IMR-90 (cell line): ENCODE measurements around the gene HPS4. TPM values are rescaled to one million over a fixed set of nuclear protein-coding genes. Genes with fewer than 3 reads are reported as not detected.

Experiments
- ATAC-seq: fragments of 200-7000 bp; cut with Tn5 transposase; 2 replicates; pipeline ENCODE4 v1.9.1; 2020; ENCODE audit warnings: low read depth, mild to moderate bottlenecking, moderate library complexity
- BruUV-seq: library from RNA; stranded (reverse); fragments of 400-500 nt; replicated peaks from 2 replicates; lab custom pipeline; 2021; lab: Mats Ljungman, UMichigan
- CTCF ChIA-PET: fragments of 300-600 bp; formaldehyde crosslinking; extraction: SDS; loops from one replicate; lab custom pipeline; 2021; ENCODE audit warnings: antibody characterized with exemption; lab: Yijun Ruan, JAX
- POLR2A ChIA-PET: fragments of 300-600 bp; sonication (Branson Sonifier 250); formaldehyde crosslinking; loops from one replicate; lab custom pipeline; 2022; ENCODE audit warnings: antibody characterized with exemption; ENCODE audit not compliant: unreplicated experiment; lab: Charles Lee
- DNase-seq: peaks from one replicate; pipeline ENCODE4 v3.0.0; 2013
- H2AFZ ChIP-seq: replicated peaks from 2 replicates; pipeline ENCODE3; 2013; ENCODE audit warnings: low read length, mild to moderate bottlenecking; ENCODE audit not compliant: poor library complexity
- H2AK5ac ChIP-seq: 2 replicates; pipeline ENCODE4 v1.6.1; 2013; ENCODE audit warnings: low read depth, low read length, inconsistent platforms
- H2AK9ac ChIP-seq: replicated peaks from 2 replicates; pipeline ENCODE3; 2013; ENCODE audit warnings: mild to moderate bottlenecking, low read depth, low read length, moderate library complexity; ENCODE audit not compliant: poor library complexity
- H2BK120ac ChIP-seq: 2 replicates; pipeline ENCODE4 v1.6.1; 2013; ENCODE audit warnings: low read depth, low read length, inconsistent platforms
- H2BK15ac ChIP-seq: 3 replicates; pipeline ENCODE4 v1.6.1; 2013; ENCODE audit warnings: low read depth, low read length, inconsistent platforms
- H2BK20ac ChIP-seq: 2 replicates; pipeline ENCODE4 v1.6.1; 2013; ENCODE audit warnings: low read depth, mild to moderate bottlenecking, inconsistent platforms, low read length, moderate library complexity
- H2BK5ac ChIP-seq: 2 replicates; pipeline ENCODE4 v1.6.1; 2013; ENCODE audit warnings: mild to moderate bottlenecking, low read depth, low read length, inconsistent platforms; ENCODE audit not compliant: poor library complexity, severe bottlenecking
- H3K14ac ChIP-seq: replicated peaks from 2 replicates; pipeline ENCODE4 v1.6.1; 2013; ENCODE audit warnings: low read depth, low read length, inconsistent platforms
- H3K18ac ChIP-seq: 2 replicates; pipeline ENCODE4 v1.6.1; 2013; ENCODE audit warnings: low read depth, low read length, control low read depth
- H3K23ac ChIP-seq: 2 replicates; pipeline ENCODE4 v1.6.1; 2013; ENCODE audit warnings: low read depth, low read length, inconsistent platforms
- H3K27ac ChIP-seq: 2 replicates; pipeline ENCODE4 v1.5.1; 2013; ENCODE audit warnings: mild to moderate bottlenecking, control low read depth, low read length; ENCODE audit not compliant: insufficient read depth
- H3K27me3 ChIP-seq: 2 replicates; pipeline ENCODE4 v1.6.1; 2013; ENCODE audit warnings: low read length; ENCODE audit not compliant: control insufficient read depth, insufficient read depth
- H3K36me3 ChIP-seq: 2 replicates; pipeline ENCODE4 v1.6.1; 2013; ENCODE audit warnings: low read length, mixed read lengths; ENCODE audit not compliant: control insufficient read depth, insufficient read depth
- H3K4ac ChIP-seq: 2 replicates; pipeline ENCODE4 v1.6.1; 2013; ENCODE audit warnings: low read depth, low read length, inconsistent platforms
- H3K4me1 ChIP-seq: 2 replicates; pipeline ENCODE4 v1.6.1; 2013; ENCODE audit warnings: low read length, mixed read lengths; ENCODE audit not compliant: control insufficient read depth, insufficient read depth
- H3K4me2 ChIP-seq: 2 replicates; pipeline ENCODE4 v1.6.1; 2013; ENCODE audit warnings: low read depth, mild to moderate bottlenecking, control low read depth, low read length, moderate library complexity
- H3K4me3 ChIP-seq: 2 replicates; pipeline ENCODE4 v1.5.1; 2013; ENCODE audit warnings: low read depth, mild to moderate bottlenecking, control low read depth, low read length, moderate library complexity; ENCODE audit not compliant: insufficient read depth
- H3K56ac ChIP-seq: 2 replicates; pipeline ENCODE4 v1.6.1; 2013; ENCODE audit warnings: low read length, inconsistent platforms; ENCODE audit not compliant: insufficient read depth; ENCODE audit errors: extremely low read depth
- H3K79me1 ChIP-seq, 2 experiments: 2 replicates each; pipeline ENCODE4 v1.6.1; 2013; ENCODE audit warnings: low read length in 2 of 2, inconsistent platforms in 1 of 2, low read depth in 1 of 2
- H3K9ac ChIP-seq: 2 replicates; pipeline ENCODE4 v1.6.1; 2013; ENCODE audit warnings: low read depth, low read length, control low read depth
- H3K9me1 ChIP-seq: 2 replicates; pipeline ENCODE4 v1.6.1; 2013; ENCODE audit warnings: low read length, inconsistent platforms; ENCODE audit not compliant: insufficient read depth
- H3K9me3 ChIP-seq: 2 replicates; pipeline ENCODE4 v1.6.1; 2013; ENCODE audit warnings: low read length; ENCODE audit not compliant: control insufficient read depth, insufficient read depth
- H4K20me1 ChIP-seq: 2 replicates; pipeline ENCODE4 v1.6.1; 2013; ENCODE audit warnings: low read length, inconsistent platforms; ENCODE audit not compliant: insufficient read depth
- H4K5ac ChIP-seq: 2 replicates; pipeline ENCODE4 v1.6.1; 2013; ENCODE audit warnings: mild to moderate bottlenecking, low read depth, low read length, control low read depth
- H4K8ac ChIP-seq, 2 experiments: 2 replicates each; pipeline ENCODE4 v1.6.1; 2013; ENCODE audit warnings: low read depth in 2 of 2, low read length in 2 of 2, control low read depth in 1 of 2, inconsistent platforms in 1 of 2
- H4K91ac ChIP-seq: 2 replicates; pipeline ENCODE4 v1.6.1; 2013; ENCODE audit warnings: low read depth, low read length, inconsistent platforms; ENCODE audit not compliant: insufficient read depth
- BHLHE40 ChIP-seq: fragments of 150-350 bp; IDR thresholded peaks from 2 replicates; pipeline ENCODE4 v1.6.1; 2016; ENCODE audit warnings: mild to moderate bottlenecking, low read depth, low read length
- MAFK ChIP-seq: IDR thresholded peaks from 2 replicates; pipeline ENCODE4 v1.6.1; 2012; ENCODE audit warnings: low read depth, low read length, improper control_type of control experiment
- MAZ ChIP-seq: IDR thresholded peaks from 2 replicates; pipeline ENCODE4 v1.6.1; 2012; ENCODE audit warnings: low read depth, mild to moderate bottlenecking, low read length, improper control_type of control experiment, moderate library complexity, borderline replicate concordance
- MXI1 ChIP-seq: IDR thresholded peaks from 2 replicates; pipeline ENCODE4 v1.6.1; 2012; ENCODE audit warnings: low read depth, mild to moderate bottlenecking, low read length, moderate library complexity, borderline replicate concordance
- RFX5 ChIP-seq: IDR thresholded peaks from 2 replicates; pipeline ENCODE4 v1.8.0; 2012; ENCODE audit warnings: low read depth, mild to moderate bottlenecking, low read length, moderate library complexity
- USF2 ChIP-seq: fragments of 150-350 bp; IDR thresholded peaks from 2 replicates; pipeline ENCODE4 v1.6.1; 2017; ENCODE audit warnings: mild to moderate bottlenecking, antibody characterized with exemption, low read length, low read depth
- WGBS, 2 experiments: methylation state at CpG; one replicate each; pipeline versions ENCODE4 v1.1.5 to v1.1.7; 2013; ENCODE audit warnings: missing lambda C conversion rate in 2 of 2; ENCODE audit not compliant: insufficient read length in 1 of 2; ENCODE audit errors: extremely low coverage in 2 of 2; 5-methylcytosine and 5-hydroxymethylcytosine counted together
- dilution Hi-C: fragments of 300-500 bp; cut with HindIII; formaldehyde crosslinking; loops from one replicate; pipeline ENCODE4 v1.14.3; 2018; ENCODE audit warnings: low sequenced_read_pairs; ENCODE audit not compliant: unreplicated experiment
- in situ Hi-C: fragments of 300-500 bp; cut with MboI; formaldehyde crosslinking; loops from 3 replicates; pipeline ENCODE4 v1.14.3; 2019; ENCODE audit warnings: low sequenced_read_pairs, inconsistent platforms, mixed read lengths
- intact Hi-C: fragments of 100-400 bp; cut with micrococcal nuclease; formaldehyde crosslinking; loops from 2 replicates; pipeline ENCODE4 v1.10.0; 2022
- polyA plus RNA-seq, 3 experiments: library from polyadenylated mRNA; depleted of rRNA; stranded (reverse); fragments of >200 nt; gene quantifications; 2 replicates each; pipeline ENCODE4 v1.2.3, GENCODE V29; 2012; ENCODE audit warnings: low replicate concordance in 1 of 3
- total RNA-seq: library from RNA; depleted of rRNA; stranded (reverse); fragments of >200 nt; gene quantifications from 2 replicates; pipeline ENCODE4 v1.2.3, GENCODE V29; 2012

Gene HPS4
- total and polyA plus RNA-seq, 2 of the 4 experiments (the other 2 are of a cell fraction) = 15.8 to 19.0 TPM

DNA sequence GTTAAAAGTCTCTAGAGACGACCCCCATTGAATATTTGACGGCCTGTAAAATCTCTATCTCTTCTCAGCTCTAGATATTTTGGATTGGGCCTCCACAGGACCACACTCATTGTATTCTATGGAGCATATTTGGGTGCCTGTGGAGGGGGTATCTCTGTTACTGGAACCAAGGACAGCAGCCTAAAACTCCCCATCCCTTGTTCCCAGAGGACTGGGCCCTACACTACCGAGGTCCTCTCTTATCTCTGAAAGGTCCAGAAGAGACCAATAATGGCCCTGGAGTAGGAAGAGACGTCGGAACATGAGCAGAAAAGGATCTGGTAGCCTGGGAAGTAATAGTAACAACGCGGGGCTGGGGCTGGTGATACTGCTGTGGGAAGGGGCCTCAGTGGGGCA is 542 bp downstream of the HPS4 start:
- peak overlapping the region; percentile 64 for H2BK5ac ChIP-seq
- peak overlapping the region; percentile 97 for H2AFZ ChIP-seq
- in situ Hi-C loops = no loop called here
- H3K56ac ChIP-seq = peak overlapping the region; percentile 79; the same call in 1 of the 2 replicates
- ATAC-seq = no peak; the same call in 1 of the 2 replicates
- H4K91ac ChIP-seq = peak overlapping the region; percentile 32
- H2AK5ac ChIP-seq = peak overlapping the region; percentile 78
- peak overlapping the region; percentile 92 for H3K4me2 ChIP-seq
- peak overlapping the region; percentile 67 for H3K14ac ChIP-seq
- peaks cover 14% of the 10 kb centered on the region for H3K36me3 ChIP-seq
- peak overlapping the region; percentile 30; the same call in 1 of the 2 replicates for H2BK120ac ChIP-seq
- H2AK9ac ChIP-seq = peak overlapping the region; percentile 97
- peak overlapping the region; percentile 73 for H4K5ac ChIP-seq
- H4K20me1 ChIP-seq = no peaks in the 10 kb centered on the region
- H3K18ac ChIP-seq = no peak overlapping the region; the same call in 1 of the 2 replicates
- 0 out of 2 replicates have a peak overlapping the region, but pooled peaks have one; percentile 3 for H2BK20ac ChIP-seq
- dilution Hi-C loops = no loop called here
- DNase-seq = no peak
- no peaks in the 10 kb centered on the region for H3K9me3 ChIP-seq
- TF ChIP-seq MXI1 = no peak
- TF ChIP-seq RFX5 = no peak
- no peak for TF ChIP-seq MAZ
- no peak for TF ChIP-seq MAFK
- no peak for TF ChIP-seq USF2
- no peak for TF ChIP-seq BHLHE40
- peak overlapping the region; percentile 90 for H3K27ac ChIP-seq
- no peak overlapping the region for H2BK15ac ChIP-seq
- intact Hi-C loops = no loop called here
- POLR2A ChIA-PET = no interaction called here
- H3K79me1 ChIP-seq = peaks cover 33 to 69% of the 10 kb centered on the region in 2 experiments
- no peaks in the 10 kb centered on the region; the same call in 1 of the 2 replicates for H3K9me1 ChIP-seq
- WGBS, 2 experiments = 0% methylated on average over 4 of the region's 7 CpGs; no CpG with 5 or more reads in 1 of the 2 experiments
- H4K8ac ChIP-seq = peak overlapping the region; percentile 94 to 100
- BruUV-seq = no TSS peak
- peaks cover 9% of the 10 kb centered on the region for H3K4me1 ChIP-seq
- H3K4me3 ChIP-seq = peak overlapping the region; percentile 80
- peak overlapping the region; percentile 88 for H3K4ac ChIP-seq
- H3K9ac ChIP-seq = peak overlapping the region; percentile 90
- no peaks in the 10 kb centered on the region for H3K27me3 ChIP-seq
- CTCF ChIA-PET = interaction anchor here (2.2 kb wide), 1 partner anchor 20 kb away, joined by 7 read pairs; no protein-coding TSS in a partner anchor
- peak overlapping the region; percentile 82 for H3K23ac ChIP-seq
